Gastrocnemius medialis (tissue), 4 donors: ENCODE results near the gene DEPDC1B. TPM values are rescaled to one million over a fixed set of nuclear protein-coding genes. Genes with fewer than 3 reads are reported as not detected.

ENCODE experiments used
- ATAC-seq, 2 donors: fragments of 150-250 bp; one replicate each; pipeline ENCODE4 v1.9.1; 2016
- DNase-seq, 2 donors: peaks; one replicate each; pipeline ENCODE4 v3.0.0-alpha.2; 2019
- H3K27ac ChIP-seq, 4 donors: fragments of 200-600 bp; sonication (generic); 1 replicate in 1 of 4; 2 replicates in 3 of 4; pipeline ENCODE4 v1.5.1; 2016 to 2018; ENCODE audit warnings: mild to moderate bottlenecking in 2 of 4, moderate library complexity in 1 of 4
- H3K27me3 ChIP-seq, 3 donors: fragments of 200-600 bp; sonication (generic) in 2 of 3; 1 replicate in 1 of 3; 2 replicates in 2 of 3; pipeline versions ENCODE4 v1.5.1 to v1.6.0; 2016 to 2019; ENCODE audit warnings: mild to moderate bottlenecking in 1 of 3, moderate library complexity in 1 of 3
- H3K36me3 ChIP-seq, 2 donors: fragments of 200-600 bp; sonication (generic) in 1 of 2; one replicate each; pipeline ENCODE4 v1.5.1; 2017 to 2018
- H3K4me1 ChIP-seq, 2 donors: fragments of 200-600 bp; sonication (generic) in 1 of 2; one replicate each; pipeline ENCODE4 v1.5.1; 2016 to 2017; ENCODE audit warnings: mild to moderate bottlenecking in 2 of 2
- H3K4me3 ChIP-seq, 4 donors: fragments of 200-600 bp; sonication (generic) in 3 of 4; 1 replicate in 1 of 4; 2 replicates in 3 of 4; pipeline ENCODE4 v1.5.1; 2016 to 2019; ENCODE audit warnings: mild to moderate bottlenecking in 2 of 4
- H3K9me3 ChIP-seq, 3 donors: fragments of 200-600 bp; sonication (generic) in 2 of 3; 1 replicate in 1 of 3; 2 replicates in 2 of 3; pipeline ENCODE4 v1.5.1; 2016 to 2019
- POLR2A ChIP-seq, 2 donors: fragments of 450-650 bp; IDR thresholded peaks; one replicate each; pipeline ENCODE4 v1.6.1; 2017; ENCODE audit warnings: antibody characterized with exemption in 2 of 2, mild to moderate bottlenecking in 2 of 2, moderate library complexity in 2 of 2
- in situ Hi-C, 4 donors: fragments of 200-750 bp; cut with MboI; loops; one replicate each; pipeline versions ENCODE4 v1.15.0 to v1.8.0; 2017; ENCODE audit warnings: low sequenced_read_pairs in 4 of 4
- intact Hi-C: fragments of 100-400 bp; cut with DNase I; formaldehyde crosslinking; loops from one replicate; pipeline ENCODE4 v1.15.1; 2023; ENCODE audit warnings: low total_unique reads
- total RNA-seq, 4 donors: library from RNA; depleted of rRNA; stranded (reverse); fragments of >200 nt; gene quantifications; one replicate each; pipeline versions ENCODE4 v1.1.0 to v1.2.3, GENCODE V29; 2016
- TF ChIP-seq, protein P1 (sequence below), 5 experiments: fragments of 450-650 bp in 3 of 5; fragments of 200-600 bp in 2 of 5; sonication (generic) in 2 of 5; IDR thresholded peaks in 4 of 5; conservative IDR thresholded peaks in 1 of 5; 1 replicate in 4 of 5; 2 replicates in 1 of 5; pipeline ENCODE4 v1.5.1; 2016 to 2019; ENCODE audit warnings: antibody characterized with exemption in 5 of 5, mild to moderate bottlenecking in 3 of 5, moderate library complexity in 3 of 5

DEPDC1B gene
- total RNA-seq, 4 donors from 2014 or later, result 0.42 TPM; not detected in 3

GRCh38 chr5:60699288-60699608, 718 bp downstream of the DEPDC1B start:
- Histone ChIP-seq H3K9me3 (no peaks in the 10 kb centered on the region), H3K4me1 (peaks cover 9 to 12% of the 10 kb centered on the region in 2 donors), H3K27me3 (no peaks in the 10 kb centered on the region), H3K27ac (no peak overlapping the region), H3K4me3 (peak overlapping the region; percentile 71 to 85 (median 80)), H3K36me3 (no peaks in the 10 kb centered on the region)
- intact Hi-C loops, result no loop called here
- ATAC-seq (no peak), DNase-seq (no peak)
- TF ChIP-seq, protein P1, sequence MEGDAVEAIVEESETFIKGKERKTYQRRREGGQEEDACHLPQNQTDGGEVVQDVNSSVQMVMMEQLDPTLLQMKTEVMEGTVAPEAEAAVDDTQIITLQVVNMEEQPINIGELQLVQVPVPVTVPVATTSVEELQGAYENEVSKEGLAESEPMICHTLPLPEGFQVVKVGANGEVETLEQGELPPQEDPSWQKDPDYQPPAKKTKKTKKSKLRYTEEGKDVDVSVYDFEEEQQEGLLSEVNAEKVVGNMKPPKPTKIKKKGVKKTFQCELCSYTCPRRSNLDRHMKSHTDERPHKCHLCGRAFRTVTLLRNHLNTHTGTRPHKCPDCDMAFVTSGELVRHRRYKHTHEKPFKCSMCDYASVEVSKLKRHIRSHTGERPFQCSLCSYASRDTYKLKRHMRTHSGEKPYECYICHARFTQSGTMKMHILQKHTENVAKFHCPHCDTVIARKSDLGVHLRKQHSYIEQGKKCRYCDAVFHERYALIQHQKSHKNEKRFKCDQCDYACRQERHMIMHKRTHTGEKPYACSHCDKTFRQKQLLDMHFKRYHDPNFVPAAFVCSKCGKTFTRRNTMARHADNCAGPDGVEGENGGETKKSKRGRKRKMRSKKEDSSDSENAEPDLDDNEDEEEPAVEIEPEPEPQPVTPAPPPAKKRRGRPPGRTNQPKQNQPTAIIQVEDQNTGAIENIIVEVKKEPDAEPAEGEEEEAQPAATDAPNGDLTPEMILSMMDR (IDR thresholded peaks at IDR 0.05 in 4 of 5, conservative IDR thresholded peaks at IDR 0.05 in 1 of 5), result no peak
- TF ChIP-seq POLR2A (IDR thresholded peaks at IDR 0.05), result no peak
- in situ Hi-C loops, result loop anchor here in 1 of 4 donors (25.0 kb wide), 1 partner anchor 887 kb away; no protein-coding TSS in a partner anchor

DNA sequence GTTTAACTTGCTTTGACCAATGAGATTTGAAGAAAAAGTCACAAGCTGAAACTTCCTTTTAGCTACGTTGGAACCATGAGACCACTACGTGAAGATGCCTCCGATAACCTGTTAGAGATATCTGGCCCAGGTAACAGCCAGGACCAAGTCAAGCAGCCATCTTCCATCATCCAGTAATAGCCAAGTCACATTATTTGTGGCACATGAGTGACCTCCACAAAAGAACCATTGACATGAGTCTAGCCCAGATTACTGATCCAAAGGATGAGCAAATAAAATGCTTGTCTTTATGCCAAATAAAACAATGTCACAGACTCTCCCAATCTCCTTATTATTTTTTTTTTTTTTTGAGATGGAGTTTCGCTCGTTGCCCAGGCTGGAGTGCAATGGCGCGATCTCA, 1.6 kb downstream of the DEPDC1B start:
- in situ Hi-C loops (loop anchor here in 1 of 4 donors (25.0 kb wide), 1 partner anchor 886 kb away; no protein-coding TSS in a partner anchor), intact Hi-C loops (no loop called here)
- no peak overlapping the region for H3K4me3 ChIP-seq
- H3K9me3 ChIP-seq, result no peaks in the 10 kb centered on the region
- H3K36me3 ChIP-seq, result no peaks in the 10 kb centered on the region
- H3K4me1 ChIP-seq, result peaks cover 9 to 12% of the 10 kb centered on the region in 2 donors
- H3K27me3 ChIP-seq, result no peaks in the 10 kb centered on the region
- no peak for DNase-seq
- no peak overlapping the region for H3K27ac ChIP-seq
- no peak for ATAC-seq
- TF ChIP-seq POLR2A (IDR thresholded peaks at IDR 0.05), result no peak
- TF ChIP-seq, protein P1 (IDR thresholded peaks at IDR 0.05 in 4 of 5, conservative IDR thresholded peaks at IDR 0.05 in 1 of 5), result no peak

- TF ChIP-seq, protein P1 (IDR thresholded peaks at IDR 0.05 in 4 of 5, conservative IDR thresholded peaks at IDR 0.05 in 1 of 5), result no peak
- no peak for TF ChIP-seq POLR2A (IDR thresholded peaks at IDR 0.05)
- Histone ChIP-seq H3K4me1 (no peaks in the 10 kb centered on the region), H3K9me3 (no peaks in the 10 kb centered on the region), H3K27me3 (no peaks in the 10 kb centered on the region), H3K36me3 (no peaks in the 10 kb centered on the region), H3K27ac (no peak overlapping the region), H3K4me3 (no peak overlapping the region)
- ATAC-seq (no peak), DNase-seq (no peak)
- intact Hi-C loops (no loop called here), in situ Hi-C loops (loop anchor here in 1 of 4 donors (25.0 kb wide), 1 partner anchor 878 kb away; no protein-coding TSS in a partner anchor)
Observed at GRCh38 chr5:60690326-60690725, 9.6 kb downstream of the DEPDC1B start.

- Histone ChIP-seq H3K9me3 (no peaks in the 10 kb centered on the region), H3K36me3 (no peaks in the 10 kb centered on the region), H3K4me3 (no peak overlapping the region), H3K4me1 (no peaks in the 10 kb centered on the region), H3K27ac (no peak overlapping the region), H3K27me3 (no peaks in the 10 kb centered on the region)
- ATAC-seq (no peak), DNase-seq (no peak)
- intact Hi-C loops, result no loop called here
- in situ Hi-C loops, result loop anchor here in 1 of 4 donors (25.0 kb wide), 1 partner anchor 877 kb away; no protein-coding TSS in a partner anchor
- TF ChIP-seq, protein P1 (IDR thresholded peaks at IDR 0.05 in 4 of 5, conservative IDR thresholded peaks at IDR 0.05 in 1 of 5), result no peak
Observed at GRCh38 chr5:60688980-60689379, 11.0 kb downstream of the DEPDC1B start.
